ENCODE data around the gene NHLRC3.
"Not testable (repeated sequence)": the region's sequence is repeated elsewhere in the genome, so short reads cannot be mapped to it uniquely, and the experiment has no call there.

GRCh38 chr13:39086251-39086945 lies 48.1 kb downstream of the NHLRC3 start:
- not testable (repeated sequence) for TF ChIP-seq EZH2 (IDR thresholded peaks at IDR 0.05; ENCODE audit: low read length, unreplicated experiment); CTCF (conservative IDR thresholded peaks at IDR 0.05; ENCODE audit: low read depth, low read length); EZH2phosphoT487 (IDR thresholded peaks at IDR 0.05; ENCODE audit: borderline replicate concordance, low read length)
